Activated CD4-positive, CD25-positive, alpha-beta regulatory T cell treated with anti-CD3 and anti-CD28 coated beads, Interleukin-2, amount 50 U/mL, for 24 hours (primary cell): ENCODE measurements around the gene SLC1A4.
A peak's percentile ranks its signal among the peaks of the same experiment; 100 is the strongest.

Source experiments
- ATAC-seq, 2 donors: fragments of 150-1000 bp; cut with Tn5 transposase; one replicate each; pipeline ENCODE4 v1.10.0; 2021; ENCODE audit warnings: mild to moderate bottlenecking in 1 of 2, moderate library complexity in 1 of 2

SLC1A4 gene

GRCh38 chr2:65055422-65056214, 66.4 kb downstream of the SLC1A4 start:
- ATAC-seq, result peak; percentile 20 to 35

- ATAC-seq, result peak; percentile 92 to 93
These were observed 67.2 kb downstream of the SLC1A4 start, which contains the start of gene CEP68 for GRCh38 chr2:65056215-65057053. Gene CEP68, plus strand, starts transcription at chr2:65056416. Its CDS starts 13,029 bp downstream, at chr2:65069445.

GRCh38 chr2:65057054-65057375, 67.8 kb downstream of the SLC1A4 start:
- no peak for ATAC-seq

GRCh38 chr2:65057391-65058052, 68.3 kb downstream of the SLC1A4 start:
- peak; percentile 59 to 60 for ATAC-seq

- ATAC-seq, result no peak
These were observed 69.9 kb downstream of the SLC1A4 start for GRCh38 chr2:65059071-65059470.

GRCh38 chr2:65061146-65061909, 72.1 kb downstream of the SLC1A4 start:
- no peak for ATAC-seq

GRCh38 chr2:65061910-65062339, 72.7 kb downstream of the SLC1A4 start:
- ATAC-seq, result no peak

- no peak for ATAC-seq
These were observed 73.9 kb downstream of the SLC1A4 start for GRCh38 chr2:65062843-65063825.

GRCh38 chr2:65064728-65065552, 75.7 kb downstream of the SLC1A4 start:
- peak; percentile 67 to 70 for ATAC-seq

GRCh38 chr2:65067806-65068553, 78.8 kb downstream of the SLC1A4 start:
- ATAC-seq, result no peak

GRCh38 chr2:65069439-65069824, 80.2 kb downstream of the SLC1A4 start:
- ATAC-seq, result no peak

GRCh38 chr2:65070172-65070830, 81.1 kb downstream of the SLC1A4 start:
- ATAC-seq, result peak in 1 of 2 donors; percentile 34

GRCh38 chr2:65070856-65071255, 81.7 kb downstream of the SLC1A4 start:
- no peak for ATAC-seq

- ATAC-seq, result no peak
These were observed 82.4 kb downstream of the SLC1A4 start for GRCh38 chr2:65071499-65072180.

GRCh38 chr2:65072181-65072970, 83.2 kb downstream of the SLC1A4 start:
- no peak for ATAC-seq
